Activated CD4-positive, alpha-beta T cell treated with anti-CD3 and anti-CD28 coated beads, Interleukin-2, amount 50 U/mL, for 4 hours (primary cell): ENCODE results near the gene GBF1.

Experiments
- DNase-seq, 2 experiments: peaks; one replicate each; pipeline ENCODE4 v3.0.0-alpha.2; 2020

GBF1 gene

DNA sequence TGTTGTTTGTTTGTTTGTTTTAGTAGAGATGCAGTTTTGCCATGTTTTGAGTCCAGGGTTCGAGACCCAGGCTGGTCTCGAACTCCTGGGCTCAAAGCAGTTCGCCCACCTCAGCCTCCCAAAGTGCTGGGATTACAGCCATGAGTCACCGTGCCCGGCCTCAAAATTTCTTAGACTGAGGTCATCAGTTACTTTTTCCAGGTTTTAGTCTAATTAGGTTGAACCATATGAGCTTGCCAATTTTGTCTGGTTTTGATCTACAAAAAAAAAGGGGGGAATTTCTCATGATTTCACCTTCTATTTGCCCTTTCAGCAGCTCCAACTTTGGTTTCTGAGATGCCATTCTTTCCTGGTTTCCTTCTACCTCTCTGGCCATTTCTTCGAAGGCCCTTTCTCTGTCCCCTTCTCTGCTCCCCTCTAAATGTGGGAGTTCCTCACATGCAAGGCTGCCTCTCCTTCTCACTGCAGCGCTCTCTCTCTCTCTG is 181.5 kb downstream of the GBF1 start:
- no peak for DNase-seq

- DNase-seq: no peak
Measured at GRCh38 chr10:102429468-102429867, 184.1 kb downstream of the GBF1 start.

- DNase-seq: no peak
Measured at GRCh38 chr10:102431452-102432124, 186.3 kb downstream of the GBF1 start.
